Activated CD8-positive, alpha-beta memory T cell treated with anti-CD3 and anti-CD28 coated beads, Interleukin-2, amount 50 U/mL, for 48 hours (primary cell): Measurements from ENCODE around the gene MEGF6.

Experiments
- DNase-seq: peaks from one replicate; pipeline ENCODE4 v3.0.0-alpha.2; 2020

The MEGF6 gene, protein sequence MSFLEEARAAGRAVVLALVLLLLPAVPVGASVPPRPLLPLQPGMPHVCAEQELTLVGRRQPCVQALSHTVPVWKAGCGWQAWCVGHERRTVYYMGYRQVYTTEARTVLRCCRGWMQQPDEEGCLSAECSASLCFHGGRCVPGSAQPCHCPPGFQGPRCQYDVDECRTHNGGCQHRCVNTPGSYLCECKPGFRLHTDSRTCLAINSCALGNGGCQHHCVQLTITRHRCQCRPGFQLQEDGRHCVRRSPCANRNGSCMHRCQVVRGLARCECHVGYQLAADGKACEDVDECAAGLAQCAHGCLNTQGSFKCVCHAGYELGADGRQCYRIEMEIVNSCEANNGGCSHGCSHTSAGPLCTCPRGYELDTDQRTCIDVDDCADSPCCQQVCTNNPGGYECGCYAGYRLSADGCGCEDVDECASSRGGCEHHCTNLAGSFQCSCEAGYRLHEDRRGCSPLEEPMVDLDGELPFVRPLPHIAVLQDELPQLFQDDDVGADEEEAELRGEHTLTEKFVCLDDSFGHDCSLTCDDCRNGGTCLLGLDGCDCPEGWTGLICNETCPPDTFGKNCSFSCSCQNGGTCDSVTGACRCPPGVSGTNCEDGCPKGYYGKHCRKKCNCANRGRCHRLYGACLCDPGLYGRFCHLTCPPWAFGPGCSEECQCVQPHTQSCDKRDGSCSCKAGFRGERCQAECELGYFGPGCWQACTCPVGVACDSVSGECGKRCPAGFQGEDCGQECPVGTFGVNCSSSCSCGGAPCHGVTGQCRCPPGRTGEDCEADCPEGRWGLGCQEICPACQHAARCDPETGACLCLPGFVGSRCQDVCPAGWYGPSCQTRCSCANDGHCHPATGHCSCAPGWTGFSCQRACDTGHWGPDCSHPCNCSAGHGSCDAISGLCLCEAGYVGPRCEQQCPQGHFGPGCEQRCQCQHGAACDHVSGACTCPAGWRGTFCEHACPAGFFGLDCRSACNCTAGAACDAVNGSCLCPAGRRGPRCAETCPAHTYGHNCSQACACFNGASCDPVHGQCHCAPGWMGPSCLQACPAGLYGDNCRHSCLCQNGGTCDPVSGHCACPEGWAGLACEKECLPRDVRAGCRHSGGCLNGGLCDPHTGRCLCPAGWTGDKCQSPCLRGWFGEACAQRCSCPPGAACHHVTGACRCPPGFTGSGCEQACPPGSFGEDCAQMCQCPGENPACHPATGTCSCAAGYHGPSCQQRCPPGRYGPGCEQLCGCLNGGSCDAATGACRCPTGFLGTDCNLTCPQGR (N-terminal part only)

DNA sequence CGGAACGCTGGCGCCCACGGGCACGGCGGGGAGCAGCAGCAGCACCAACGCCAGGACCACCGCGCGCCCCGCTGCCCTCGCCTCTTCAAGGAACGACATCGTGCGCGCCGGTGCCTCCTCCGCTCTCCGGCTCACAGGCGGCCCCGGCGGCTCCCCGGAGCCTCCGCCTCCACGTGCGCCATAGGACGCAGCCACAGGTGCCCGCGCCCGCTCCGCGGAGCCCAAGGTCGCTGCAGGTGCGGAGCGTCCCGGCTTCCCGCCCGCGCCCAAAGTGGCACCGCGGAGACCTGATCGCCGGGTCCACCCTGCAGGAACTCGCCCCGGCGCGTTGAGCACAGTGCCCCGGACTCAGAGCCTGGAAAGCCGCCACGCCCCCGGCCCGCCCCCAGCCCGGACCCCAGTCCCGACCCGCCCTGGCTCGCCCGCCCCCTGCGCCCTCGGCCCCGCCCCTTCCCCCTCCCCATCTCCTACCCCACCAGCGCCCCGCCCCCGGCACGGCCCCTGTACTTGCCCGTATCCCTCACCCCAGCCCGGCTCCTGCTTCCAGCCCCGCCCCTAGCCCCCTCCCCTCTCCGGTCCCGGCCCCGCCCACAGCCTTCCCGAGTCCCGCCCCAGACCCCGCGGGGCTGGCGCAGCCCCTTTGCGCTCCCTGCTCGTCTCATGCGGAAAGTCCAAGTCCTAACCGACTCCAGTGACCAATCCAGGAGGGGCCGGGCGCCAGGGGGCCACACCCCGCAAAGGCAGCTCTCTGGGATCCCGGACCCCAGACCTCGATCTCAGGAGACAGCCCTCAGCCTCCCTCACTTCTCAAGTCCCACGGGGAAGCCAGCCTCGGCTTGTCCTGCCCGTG is at the start of gene MEGF6:
MEGF6 (minus strand) TSS at position 339 of the 850 bp plus-strand sequence; CDS start at position 99, 240 bp downstream.
- peak; percentile 78 for DNase-seq

DNA sequence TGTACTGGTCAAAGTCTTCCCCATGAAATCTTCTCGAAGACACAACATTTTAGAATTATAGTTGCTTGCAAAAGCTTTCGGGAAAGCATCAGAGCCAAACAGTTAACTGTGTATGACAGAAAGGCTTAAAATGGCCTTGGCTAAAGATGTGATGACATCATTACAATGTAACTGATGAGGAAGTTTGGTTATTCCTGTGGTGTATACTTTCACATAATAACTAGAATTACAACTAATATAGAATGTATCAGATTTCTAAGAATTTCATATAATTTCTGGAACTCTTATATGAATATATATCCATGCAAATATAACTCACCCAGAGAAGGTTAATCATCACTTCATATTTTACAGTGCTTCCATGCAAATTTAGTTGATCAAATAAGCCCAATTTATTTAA is 49.4 kb upstream of the MEGF6 start:
- no peak for DNase-seq

DNA sequence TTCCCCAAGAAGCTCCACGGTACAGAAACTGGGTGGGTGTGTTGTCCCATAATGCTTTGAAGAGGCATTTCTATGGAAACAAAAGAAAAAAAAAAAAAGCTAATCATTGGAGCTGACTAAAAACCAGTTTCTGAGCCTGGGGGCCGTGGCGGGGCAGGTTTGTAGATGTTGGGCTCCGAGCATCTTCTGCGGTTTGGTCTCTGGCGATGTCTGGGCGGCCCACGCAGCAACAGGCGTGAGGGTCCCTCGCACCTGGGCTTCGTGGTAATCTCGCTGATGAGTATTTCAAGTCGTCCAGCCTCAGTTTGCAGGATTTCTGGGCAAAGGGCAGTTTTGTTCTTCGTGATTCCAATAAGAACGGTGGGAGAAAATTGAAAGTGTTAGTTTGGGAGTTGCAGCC is 47.8 kb upstream of the MEGF6 start:
- DNase-seq: no peak

DNA sequence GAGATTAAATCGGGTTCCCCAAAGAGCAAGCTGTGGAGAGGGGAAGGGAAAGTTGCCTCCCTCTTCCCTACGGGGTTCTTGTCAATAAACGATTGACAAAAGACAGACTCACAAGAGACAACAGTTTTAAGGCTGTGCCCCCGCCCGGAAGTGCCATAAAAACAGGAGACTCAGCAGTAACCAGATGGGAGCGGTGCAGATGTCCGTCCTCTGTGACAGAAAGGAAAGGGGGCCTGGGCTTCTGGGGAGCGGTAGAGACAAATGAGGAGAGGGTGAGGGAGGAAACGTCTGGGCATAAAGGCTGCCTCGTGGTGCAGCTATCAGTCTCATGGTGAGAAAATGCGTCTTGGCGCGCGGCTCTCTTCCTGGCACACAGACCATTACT is 46.9 kb upstream of the MEGF6 start:
- DNase-seq: no peak

DNA sequence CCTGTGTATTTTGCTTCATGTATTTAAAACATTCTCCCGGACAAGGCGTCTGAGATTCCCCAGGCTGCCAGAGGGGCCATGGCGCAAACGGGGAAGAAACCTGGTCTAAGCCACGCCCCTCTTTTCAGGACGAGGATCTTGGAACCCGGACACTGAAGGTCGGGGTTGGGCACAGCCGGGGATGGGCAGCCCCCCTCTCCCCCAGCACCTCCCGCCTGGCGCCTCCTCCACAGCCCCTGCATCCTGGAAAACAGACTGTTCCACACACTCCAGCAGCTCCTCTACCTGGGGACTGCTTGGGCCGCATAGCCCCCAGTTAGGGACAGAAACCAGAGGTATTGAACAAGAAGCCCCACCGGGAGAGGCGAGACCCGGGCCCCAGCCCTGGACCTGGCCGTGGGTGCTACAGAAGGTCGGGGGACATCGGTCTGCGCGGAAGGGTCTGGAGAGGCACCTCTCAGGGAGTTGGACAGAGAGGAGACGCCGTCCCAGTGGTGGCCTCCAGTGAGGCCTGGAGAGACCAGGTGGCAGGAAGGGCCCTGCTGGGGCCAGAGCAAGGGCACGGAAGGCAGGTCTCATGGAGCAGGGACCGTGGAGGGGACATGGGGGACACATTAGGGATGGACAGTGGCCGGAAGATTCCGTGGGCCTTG is 46.4 kb upstream of the MEGF6 start:
- no peak for DNase-seq

DNA sequence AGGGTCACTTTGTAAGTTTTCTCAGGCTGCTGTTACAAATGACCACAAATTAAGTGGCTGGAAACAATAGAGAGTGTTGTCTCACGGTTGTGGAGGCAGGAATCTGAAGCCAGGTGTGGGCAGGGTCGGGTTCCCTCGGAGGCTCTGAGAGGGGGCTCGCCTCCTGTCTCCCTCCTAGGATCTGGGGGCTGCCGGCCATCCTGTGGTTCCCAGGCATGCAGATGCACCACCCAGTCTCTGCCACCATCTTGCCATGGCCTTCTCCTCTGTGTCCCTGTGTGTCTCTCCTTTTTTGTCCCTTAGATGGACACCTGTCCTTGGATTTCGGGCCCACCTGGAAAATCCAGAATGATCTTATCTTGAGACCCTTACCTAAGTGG is 45.8 kb upstream of the MEGF6 start:
- no peak for DNase-seq

DNA sequence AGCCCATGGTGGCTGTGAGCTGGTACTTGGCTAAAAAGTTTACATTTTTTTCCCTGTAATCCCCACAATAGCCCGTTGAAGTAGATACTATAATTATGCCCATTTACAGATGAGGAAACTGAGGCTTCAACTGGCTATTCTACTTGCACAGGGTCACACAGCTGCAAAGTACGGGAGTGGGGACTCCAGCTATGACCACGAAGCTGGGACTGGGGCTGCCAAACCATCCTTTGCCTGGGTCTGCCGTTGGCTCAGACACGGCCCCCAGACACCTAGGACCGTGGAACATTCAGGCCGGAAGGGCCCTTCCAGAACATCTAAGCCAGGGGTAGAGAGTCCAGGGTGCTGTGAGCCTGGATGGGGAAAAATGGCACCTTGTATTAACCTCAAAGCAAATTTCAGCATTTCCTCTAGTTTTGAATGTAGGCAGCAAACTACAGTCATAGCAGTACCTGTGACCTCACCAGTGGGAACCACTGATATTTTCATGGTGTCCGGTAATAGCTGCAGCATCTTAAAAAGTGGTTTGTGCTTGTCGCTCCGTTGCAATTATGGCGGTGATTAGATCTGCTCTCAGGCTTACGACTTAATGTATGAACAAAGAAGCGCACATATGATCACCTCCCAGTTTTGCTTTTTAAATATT is 45.3 kb upstream of the MEGF6 start:
- no peak for DNase-seq

DNA sequence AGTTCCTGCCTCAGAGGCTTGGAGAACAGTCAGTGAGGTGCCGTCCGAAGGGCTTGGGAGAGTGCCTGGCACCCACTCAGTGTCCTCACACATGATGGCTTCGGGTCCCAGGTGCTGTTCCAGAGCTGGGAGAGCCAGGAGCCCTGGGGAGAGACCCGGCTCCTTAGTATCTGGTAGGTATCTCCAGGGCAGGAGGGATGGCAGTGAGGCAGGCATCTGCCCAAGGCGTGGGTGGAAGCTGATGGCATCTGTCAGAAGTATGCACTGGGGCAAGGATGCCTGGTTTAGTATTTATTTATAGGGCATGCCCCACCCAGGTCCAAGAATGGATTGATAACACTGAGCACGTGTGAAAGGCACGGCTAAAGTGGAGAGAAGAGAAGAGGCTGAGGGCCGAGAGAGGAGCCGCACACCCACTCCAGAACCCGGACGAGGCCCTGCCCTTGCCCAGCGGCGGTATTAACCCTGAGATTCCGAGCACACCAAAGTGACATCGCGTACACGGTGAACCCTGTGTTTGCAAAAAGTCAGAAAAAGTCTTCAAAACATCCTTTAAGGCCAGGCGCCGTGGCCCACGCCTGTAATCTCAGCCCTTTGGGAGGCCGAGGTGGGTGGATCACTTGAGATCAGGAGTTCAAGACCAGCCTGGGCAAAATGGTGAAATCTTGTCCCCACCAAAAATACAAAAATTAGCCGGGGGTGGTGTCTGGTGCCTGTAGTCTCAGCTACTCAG is 43.4 kb upstream of the MEGF6 start:
- DNase-seq: no peak

DNA sequence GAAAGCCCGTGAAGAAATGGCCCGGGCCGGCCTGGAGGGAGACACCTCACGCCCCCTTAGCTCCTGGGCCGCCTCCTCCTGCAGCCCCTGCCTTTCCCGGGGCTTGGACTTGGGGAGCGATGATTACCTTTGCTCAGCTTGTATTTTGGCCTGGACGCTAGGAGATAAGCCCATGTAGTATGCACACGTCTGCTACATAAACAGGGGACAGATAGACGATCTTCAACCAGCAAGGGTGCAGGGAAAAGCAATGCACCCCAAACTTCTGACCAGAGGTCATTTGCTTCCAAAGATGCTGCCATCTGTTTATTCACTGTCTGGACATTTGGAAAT is 41.9 kb upstream of the MEGF6 start:
- no peak for DNase-seq

DNA sequence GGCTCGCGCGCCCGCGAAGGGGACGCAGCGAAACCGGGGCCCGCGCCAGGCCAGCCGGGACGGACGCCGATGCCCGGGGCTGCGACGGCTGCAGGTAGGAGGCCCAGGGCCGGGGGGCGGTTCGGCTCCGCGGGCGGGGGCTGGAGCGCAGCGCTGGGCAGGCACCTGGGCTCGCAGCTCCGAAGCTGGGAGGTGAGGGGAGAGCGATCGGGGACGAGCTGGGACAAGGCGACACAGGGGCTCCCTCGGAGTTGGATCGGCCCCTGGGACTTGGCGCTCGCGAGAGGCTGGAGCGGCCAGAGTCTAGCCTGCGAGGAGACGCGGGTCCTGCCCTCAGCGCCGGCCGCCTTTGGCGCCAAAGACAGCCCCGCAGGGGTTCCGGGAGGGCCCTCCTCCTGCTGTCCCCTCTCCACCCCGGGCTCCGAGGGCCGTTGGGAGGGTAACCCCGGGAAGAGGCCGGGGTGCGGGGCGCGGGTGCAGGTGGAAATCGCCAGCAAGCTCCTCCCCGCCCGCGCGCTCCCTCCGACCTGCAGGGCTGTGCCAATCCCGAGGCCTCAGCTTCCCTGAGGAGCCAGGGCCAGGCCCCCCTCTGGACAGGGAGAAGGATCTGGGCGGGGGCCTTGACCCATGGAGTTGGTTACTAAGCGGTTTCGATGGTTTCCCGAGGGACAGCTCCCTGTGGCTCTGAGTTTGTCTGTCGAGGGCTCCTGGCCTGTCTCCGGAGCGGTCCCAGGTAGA is 41.4 kb upstream of the MEGF6 start:
- DNase-seq: no peak

DNA sequence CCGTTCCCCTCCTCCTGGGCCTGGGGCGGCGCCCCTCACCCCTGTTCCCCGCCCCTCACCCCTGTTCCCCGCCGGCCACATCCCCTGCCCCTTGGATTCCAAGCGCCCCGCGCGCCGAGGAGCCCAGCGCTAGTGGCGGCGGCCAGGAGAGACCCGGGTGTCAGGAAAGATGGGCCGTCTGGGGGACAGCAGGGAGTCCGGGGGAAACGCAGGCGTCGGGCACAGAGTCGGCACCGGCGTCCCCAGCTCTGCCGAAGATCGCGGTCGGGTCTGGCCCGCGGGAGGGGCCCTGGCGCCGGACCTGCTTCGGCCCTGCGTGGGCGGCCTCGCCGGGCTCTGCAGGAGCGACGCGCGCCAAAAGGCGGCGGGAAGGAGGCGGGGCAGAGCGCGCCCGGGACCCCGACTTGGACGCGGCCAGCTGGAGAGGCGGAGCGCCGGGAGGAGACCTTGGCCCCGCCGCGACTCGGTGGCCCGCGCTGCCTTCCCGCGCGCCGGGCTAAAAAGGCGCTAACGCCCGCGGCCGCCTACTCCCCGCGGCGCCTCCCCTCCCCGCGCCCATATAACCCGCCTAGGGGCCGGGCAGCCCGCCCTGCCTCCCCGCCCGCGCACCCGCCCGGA is 40.7 kb upstream of the MEGF6 start, which contains the start of gene TP73:
TP73 (plus strand) TSS at position 587 of the 618 bp plus-strand sequence. CDS start 29,850 bp downstream, outside the sequence.
- no peak for DNase-seq

DNA sequence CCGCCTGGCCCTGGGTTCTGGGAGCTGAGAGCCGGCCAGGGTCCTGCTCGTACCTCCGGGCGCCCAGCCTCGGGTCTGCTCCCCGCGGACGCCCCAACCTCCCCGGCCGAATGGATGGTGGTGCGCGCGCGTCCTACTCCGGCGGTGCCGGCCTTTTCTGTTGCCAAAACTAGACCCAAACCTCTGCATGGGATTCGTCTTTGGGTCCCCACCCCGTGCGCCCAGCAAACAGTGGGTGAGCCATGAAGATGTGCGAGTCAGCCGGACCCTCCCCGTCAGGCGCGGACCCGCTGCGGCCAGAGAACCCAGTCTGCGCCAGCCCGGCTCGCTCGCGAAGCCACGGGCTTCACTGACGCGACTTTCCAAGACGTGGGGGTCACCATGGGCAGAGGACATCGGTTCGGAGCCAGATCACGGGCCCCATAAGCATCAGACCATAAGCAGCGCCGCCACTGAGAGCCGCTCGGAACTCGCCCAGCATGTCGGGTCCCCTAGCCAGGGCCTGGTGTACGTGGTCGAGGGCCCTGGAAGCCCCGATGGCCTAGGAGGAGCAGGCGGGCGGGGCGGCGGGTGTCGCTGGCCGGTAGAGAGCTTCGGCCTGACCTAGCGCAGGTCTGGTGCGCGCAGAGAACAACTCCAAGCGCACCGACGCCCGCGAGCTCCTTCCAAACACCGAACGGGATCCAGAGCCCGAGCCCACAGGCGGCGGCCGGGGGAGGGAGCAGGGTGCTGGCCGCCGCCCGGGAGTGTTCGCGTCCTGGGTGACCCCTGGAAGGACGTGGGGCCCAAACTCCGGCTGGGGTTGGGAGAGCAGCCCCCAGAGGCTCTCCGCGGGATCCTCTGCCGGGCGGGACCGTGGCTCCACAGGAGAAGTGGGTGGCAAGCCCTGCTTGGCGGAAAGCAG is 40.0 kb upstream of the MEGF6 start:
- DNase-seq: no peak

DNA sequence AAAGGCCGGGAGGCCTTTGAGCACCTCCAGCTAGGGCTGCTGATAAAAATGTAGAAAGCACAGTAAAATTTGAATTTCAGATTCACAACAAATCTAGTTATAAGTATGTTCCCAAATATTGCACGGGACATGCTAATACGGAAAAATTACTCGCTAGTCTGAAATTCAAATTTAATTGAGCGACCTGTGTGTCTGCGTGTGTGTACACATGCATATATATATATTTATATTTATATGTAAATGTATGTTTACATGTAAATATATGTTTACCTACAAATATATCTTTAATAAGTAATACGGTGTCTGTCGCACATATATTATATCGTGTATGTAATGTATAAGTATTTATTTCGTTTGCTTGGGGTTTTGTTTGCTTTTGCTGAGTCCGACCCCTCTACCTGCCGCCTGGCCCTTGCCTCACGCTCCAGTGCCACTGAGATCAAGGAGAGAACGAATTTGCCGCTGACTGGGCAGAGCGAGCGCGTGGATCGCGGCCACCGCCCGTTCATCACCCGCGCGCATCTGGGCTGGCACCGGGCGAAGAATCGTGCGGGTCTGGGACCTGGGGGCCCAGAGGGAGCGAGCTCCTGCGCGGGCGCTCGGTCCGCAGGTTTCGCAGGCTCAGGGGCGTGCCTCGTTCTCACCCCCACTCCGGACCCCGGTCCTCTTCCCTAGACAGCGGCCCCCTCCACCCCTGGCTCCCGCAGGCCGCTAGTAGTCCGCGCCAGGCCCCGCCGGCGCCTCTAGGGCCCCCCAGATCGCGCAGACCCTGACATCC is 39.1 kb upstream of the MEGF6 start:
- no peak for DNase-seq

DNA sequence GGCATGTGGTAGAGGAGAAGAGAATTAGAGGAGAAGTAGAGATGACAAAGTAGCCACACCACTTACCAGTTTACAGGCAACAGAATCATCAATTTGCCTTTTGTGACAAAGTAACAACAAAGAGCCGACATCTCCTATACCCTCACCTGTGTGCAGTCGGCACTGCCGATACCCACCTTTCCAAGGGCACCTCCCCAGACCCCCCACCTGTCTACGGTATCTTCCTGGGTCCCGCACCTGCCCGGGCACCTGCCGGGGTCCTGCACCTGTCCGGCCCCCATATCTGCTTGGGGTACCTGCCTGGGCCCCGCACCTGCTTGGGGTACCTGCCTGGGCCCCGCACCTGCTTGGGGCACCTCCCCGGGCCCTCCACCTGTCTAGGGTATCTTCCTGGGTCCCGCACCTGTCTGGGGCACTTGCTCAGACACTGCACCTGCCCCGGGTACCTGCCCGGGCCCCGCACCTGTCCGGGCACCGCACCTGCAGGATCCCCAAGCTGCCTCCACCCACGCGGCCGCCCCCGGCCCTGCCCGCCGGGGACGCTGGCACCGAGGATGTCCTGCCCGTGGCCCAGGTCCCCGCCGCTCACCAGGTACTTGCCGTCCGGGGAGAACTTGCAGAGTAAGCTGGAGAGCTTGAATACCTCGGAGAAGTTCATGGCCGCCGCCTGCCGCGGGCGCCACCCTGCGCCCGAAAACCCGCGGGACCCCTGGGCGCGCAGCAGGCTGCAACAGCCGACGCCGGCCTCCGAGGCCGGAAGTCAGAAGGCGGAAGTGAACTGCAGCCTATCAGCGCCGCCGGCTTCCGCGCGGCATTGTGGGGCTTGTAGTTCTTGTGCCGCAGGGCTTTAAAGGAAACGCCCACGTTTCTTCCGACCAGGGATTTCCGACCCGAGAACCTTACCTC is 38.3 kb upstream of the MEGF6 start, which contains the start of gene WRAP73:
WRAP73 (minus strand) TSS at position 762 of the 906 bp plus-strand sequence; CDS start at position 658, 104 bp downstream.
- DNase-seq: peak; percentile 91

DNA sequence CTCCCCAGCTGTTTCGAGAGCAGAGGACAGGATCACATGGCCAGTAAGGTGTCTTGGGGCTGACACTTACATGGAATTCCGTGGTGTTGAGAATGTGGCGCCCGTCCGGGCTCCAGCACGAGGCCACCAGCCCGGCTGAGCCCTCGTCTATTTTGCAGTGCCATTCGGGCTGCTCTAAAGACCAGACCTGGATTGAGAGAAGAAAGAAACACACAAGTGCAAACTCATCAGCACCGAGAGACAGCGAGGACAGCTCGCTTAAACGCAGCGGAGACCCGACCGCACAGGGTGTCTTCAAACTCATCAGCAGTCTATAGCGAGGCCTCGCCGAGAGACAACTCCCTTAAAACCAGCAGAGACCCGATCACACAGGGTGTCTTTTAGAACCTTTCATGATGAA is 35.3 kb upstream of the MEGF6 start:
- DNase-seq: no peak
